Osteoblast (primary cell): ENCODE measurements around the gene SCG2. TPM values are rescaled to one million over a fixed set of nuclear protein-coding genes. Genes with fewer than 3 reads are reported as not detected.

Experiments
- DNase-seq: peaks from one replicate; pipeline ENCODE4 v3.0.0; 2011; ENCODE audit warnings: low spot score, mixed read lengths; ENCODE audit not compliant: insufficient read length; ENCODE audit errors: missing footprints
- H2AFZ ChIP-seq: 2 replicates; pipeline ENCODE4 v1.6.0; 2011; ENCODE audit warnings: mild to moderate bottlenecking, low read length
- H3K27ac ChIP-seq: 2 replicates; pipeline ENCODE4 v1.5.1; 2011; ENCODE audit warnings: mild to moderate bottlenecking, low read depth, low read length, moderate library complexity
- H3K27me3 ChIP-seq: 2 replicates; pipeline ENCODE4 v1.6.0; 2012; ENCODE audit warnings: mild to moderate bottlenecking, control low read depth, inconsistent platforms, low read length, moderate library complexity; ENCODE audit not compliant: insufficient read depth
- H3K36me3 ChIP-seq: 2 replicates; pipeline ENCODE4 v1.5.1; 2011; ENCODE audit warnings: mild to moderate bottlenecking, low read length, control low read depth, moderate library complexity; ENCODE audit not compliant: insufficient read depth
- H3K4me1 ChIP-seq: 2 replicates; pipeline ENCODE4 v1.5.1; 2011; ENCODE audit warnings: mild to moderate bottlenecking, low read length, control low read depth, moderate library complexity; ENCODE audit not compliant: insufficient read depth
- H3K4me2 ChIP-seq: 2 replicates; pipeline ENCODE4 v1.6.0; 2011; ENCODE audit warnings: mild to moderate bottlenecking, low read length; ENCODE audit not compliant: insufficient read depth
- H3K4me3 ChIP-seq: fragments of 200-600 bp; sonication (generic); 3 replicates; pipeline ENCODE4 v1.5.1; 2012; ENCODE audit warnings: mild to moderate bottlenecking, low read length, inconsistent platforms; ENCODE audit not compliant: insufficient read depth
- H3K79me2 ChIP-seq: 2 replicates; pipeline ENCODE4 v1.6.0; 2012; ENCODE audit warnings: mild to moderate bottlenecking, low read length, control low read depth, inconsistent platforms; ENCODE audit not compliant: insufficient read depth
- H3K9me3 ChIP-seq: 2 replicates; pipeline ENCODE4 v1.5.1; 2011; ENCODE audit warnings: low read depth, low read length, control low read depth
- H4K20me1 ChIP-seq: 2 replicates; pipeline ENCODE4 v1.6.0; 2012; ENCODE audit warnings: mild to moderate bottlenecking, low read length, control low read depth; ENCODE audit not compliant: insufficient read depth
- total RNA-seq: library from RNA; depleted of rRNA; stranded (reverse); fragments of >200 nt; gene quantifications from 2 replicates; pipeline ENCODE4 v1.2.3, GENCODE V29; 2012
- TF ChIP-seq, protein P1 (sequence below): IDR thresholded peaks from 2 replicates; pipeline ENCODE4 v1.5.1; 2011; ENCODE audit warnings: mild to moderate bottlenecking, low read depth, low read length, moderate library complexity; ENCODE audit errors: extremely low read depth

Gene SCG2
- total RNA-seq, 1 donor = 2.2 TPM

DNA sequence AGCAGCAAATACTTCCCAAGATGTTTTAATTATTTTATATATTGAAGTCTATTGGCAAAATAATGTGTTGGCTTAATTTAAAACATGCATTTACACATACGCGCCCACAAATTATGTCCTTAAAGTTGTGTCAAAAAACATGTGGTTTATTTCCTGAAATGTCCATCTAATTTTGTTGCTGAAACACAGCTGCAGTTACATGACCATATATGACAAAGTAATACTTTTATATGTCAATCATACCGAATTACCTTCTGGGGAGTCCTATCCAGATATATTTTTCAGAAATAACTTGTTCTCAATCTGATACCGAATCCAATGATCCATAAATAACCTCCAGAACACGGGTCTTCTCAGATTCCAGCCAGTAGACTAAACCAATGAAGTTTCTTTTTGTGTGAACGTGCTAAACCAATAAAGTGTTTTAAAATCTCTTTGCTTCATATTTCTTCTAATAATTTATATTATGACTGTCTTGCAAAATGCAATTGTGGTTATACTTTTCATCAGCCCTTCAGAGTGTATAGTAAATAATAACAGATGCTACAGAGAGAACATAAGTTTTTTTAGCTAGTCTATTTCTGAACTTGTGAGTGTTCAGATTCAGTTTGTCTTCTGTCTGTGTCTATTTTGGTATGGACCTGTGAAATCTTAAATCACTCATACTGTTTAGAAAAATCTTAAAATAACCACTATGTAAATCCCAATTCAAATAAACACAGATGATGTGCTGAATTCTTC is 2.4 kb downstream of the SCG2 start:
- no peaks in the 10 kb centered on the region for H3K79me2 ChIP-seq
- H3K4me3 ChIP-seq = no peak overlapping the region
- peaks cover 13% of the 10 kb centered on the region for H3K4me1 ChIP-seq
- peak overlapping the region; percentile 62 for H3K4me2 ChIP-seq
- TF ChIP-seq, protein P1, sequence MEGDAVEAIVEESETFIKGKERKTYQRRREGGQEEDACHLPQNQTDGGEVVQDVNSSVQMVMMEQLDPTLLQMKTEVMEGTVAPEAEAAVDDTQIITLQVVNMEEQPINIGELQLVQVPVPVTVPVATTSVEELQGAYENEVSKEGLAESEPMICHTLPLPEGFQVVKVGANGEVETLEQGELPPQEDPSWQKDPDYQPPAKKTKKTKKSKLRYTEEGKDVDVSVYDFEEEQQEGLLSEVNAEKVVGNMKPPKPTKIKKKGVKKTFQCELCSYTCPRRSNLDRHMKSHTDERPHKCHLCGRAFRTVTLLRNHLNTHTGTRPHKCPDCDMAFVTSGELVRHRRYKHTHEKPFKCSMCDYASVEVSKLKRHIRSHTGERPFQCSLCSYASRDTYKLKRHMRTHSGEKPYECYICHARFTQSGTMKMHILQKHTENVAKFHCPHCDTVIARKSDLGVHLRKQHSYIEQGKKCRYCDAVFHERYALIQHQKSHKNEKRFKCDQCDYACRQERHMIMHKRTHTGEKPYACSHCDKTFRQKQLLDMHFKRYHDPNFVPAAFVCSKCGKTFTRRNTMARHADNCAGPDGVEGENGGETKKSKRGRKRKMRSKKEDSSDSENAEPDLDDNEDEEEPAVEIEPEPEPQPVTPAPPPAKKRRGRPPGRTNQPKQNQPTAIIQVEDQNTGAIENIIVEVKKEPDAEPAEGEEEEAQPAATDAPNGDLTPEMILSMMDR = no peak
- H3K27me3 ChIP-seq = no peaks in the 10 kb centered on the region
- H2AFZ ChIP-seq = no peak overlapping the region
- no peaks in the 10 kb centered on the region for H3K36me3 ChIP-seq
- no peak for DNase-seq
- no peaks in the 10 kb centered on the region for H4K20me1 ChIP-seq
- H3K27ac ChIP-seq = peak overlapping the region; percentile 83
- no peaks in the 10 kb centered on the region for H3K9me3 ChIP-seq

DNA sequence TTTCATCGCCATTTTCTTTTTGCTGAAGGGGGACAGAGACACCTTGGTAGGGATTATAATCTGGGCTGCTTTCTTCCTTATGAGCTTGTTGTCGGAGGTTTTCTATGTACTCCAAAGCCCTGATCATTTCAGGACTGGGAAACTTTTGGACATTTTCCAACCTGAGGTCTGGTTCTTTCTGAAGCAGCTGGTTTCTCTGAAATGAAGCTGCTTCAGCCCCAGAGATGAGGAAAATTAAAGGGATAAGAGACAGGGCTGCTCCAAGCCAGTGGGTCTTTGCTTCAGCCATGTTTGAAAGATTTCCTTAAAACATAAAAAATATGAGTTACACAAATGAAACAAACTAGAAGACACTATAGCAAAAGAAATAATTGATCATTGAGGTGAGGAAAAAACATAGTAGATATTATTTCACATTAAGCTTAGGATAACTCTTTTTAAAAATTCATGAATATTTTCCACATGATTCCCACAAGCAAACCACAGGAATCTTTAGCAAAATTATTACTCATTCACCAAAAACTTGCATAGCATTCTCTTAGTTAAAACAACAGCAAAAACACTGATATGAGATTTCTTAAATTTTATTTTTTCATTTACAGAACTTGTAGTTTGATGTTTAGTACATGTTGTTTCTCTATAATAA is 3.0 kb downstream of the SCG2 start:
- peak; percentile 65 for DNase-seq
- no peaks in the 10 kb centered on the region for H3K36me3 ChIP-seq
- H3K4me1 ChIP-seq = peaks cover 13% of the 10 kb centered on the region
- no peaks in the 10 kb centered on the region for H3K27me3 ChIP-seq
- H3K4me2 ChIP-seq = peak overlapping the region; percentile 62
- H3K27ac ChIP-seq = peak overlapping the region; percentile 83
- no peaks in the 10 kb centered on the region for H3K9me3 ChIP-seq
- H4K20me1 ChIP-seq = no peaks in the 10 kb centered on the region
- H2AFZ ChIP-seq = no peak overlapping the region
- H3K4me3 ChIP-seq = no peak overlapping the region
- H3K79me2 ChIP-seq = no peaks in the 10 kb centered on the region
- TF ChIP-seq, protein P1 = no peak

DNA sequence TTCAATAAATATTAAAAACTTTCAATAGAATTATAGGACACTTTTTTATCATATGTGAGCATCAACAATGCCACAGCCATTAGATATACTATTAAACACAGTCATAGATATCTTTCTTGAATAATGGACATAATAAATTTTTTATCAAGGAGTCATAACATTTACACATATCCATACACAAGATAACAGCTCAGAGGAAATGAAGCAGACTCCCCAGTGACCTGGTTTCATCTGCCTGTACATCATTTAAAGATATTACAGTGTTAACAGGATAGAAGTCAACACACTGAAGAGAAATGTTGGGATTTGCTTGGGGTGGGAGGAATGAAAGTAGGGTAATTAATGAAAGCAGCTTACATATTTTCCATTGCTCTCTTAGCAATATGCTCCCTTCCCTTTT is 5.1 kb downstream of the SCG2 start:
- DNase-seq = no peak
- Histone ChIP-seq H3K4me3 (no peak overlapping the region), H3K4me1 (peaks cover 13% of the 10 kb centered on the region), H4K20me1 (no peaks in the 10 kb centered on the region), H3K79me2 (no peaks in the 10 kb centered on the region), H2AFZ (no peak overlapping the region), H3K4me2 (no peak overlapping the region), H3K27me3 (no peaks in the 10 kb centered on the region), H3K36me3 (no peaks in the 10 kb centered on the region), H3K9me3 (no peaks in the 10 kb centered on the region), H3K27ac (no peak overlapping the region)
- TF ChIP-seq, protein P1 = no peak

GRCh38 chr2:223596208-223596607 is 6.0 kb downstream of the SCG2 start:
- no peak overlapping the region for H3K27ac ChIP-seq
- DNase-seq = no peak
- no peaks in the 10 kb centered on the region for H4K20me1 ChIP-seq
- no peaks in the 10 kb centered on the region for H3K36me3 ChIP-seq
- H3K9me3 ChIP-seq = no peaks in the 10 kb centered on the region
- H3K4me2 ChIP-seq = no peak overlapping the region
- H3K27me3 ChIP-seq = no peaks in the 10 kb centered on the region
- TF ChIP-seq, protein P1 = no peak
- no peak overlapping the region for H3K4me3 ChIP-seq
- peaks cover 17% of the 10 kb centered on the region for H3K4me1 ChIP-seq
- no peaks in the 10 kb centered on the region for H3K79me2 ChIP-seq
- no peak overlapping the region for H2AFZ ChIP-seq
